Fibroblast of skin of left quadriceps (primary cell): ENCODE data around the gene MEAF6.
"Not testable (repeated sequence)": the region's sequence is repeated elsewhere in the genome, so short reads cannot be mapped to it uniquely, and the experiment has no call there.

Source experiments
- DNase-seq, 2 experiments: peaks; one replicate each; pipeline ENCODE4 v3.0.0-alpha.2; 2013; ENCODE audit warnings: low read depth in 2 of 2

Gene MEAF6

GRCh38 chr1:37514350-37515184 lies at the start of gene MEAF6:
MEAF6 (minus strand) TSS chr1:37514766; CDS start chr1:37514746, 20 bp downstream.
- DNase-seq = peak; percentile 48 to 60

DNA sequence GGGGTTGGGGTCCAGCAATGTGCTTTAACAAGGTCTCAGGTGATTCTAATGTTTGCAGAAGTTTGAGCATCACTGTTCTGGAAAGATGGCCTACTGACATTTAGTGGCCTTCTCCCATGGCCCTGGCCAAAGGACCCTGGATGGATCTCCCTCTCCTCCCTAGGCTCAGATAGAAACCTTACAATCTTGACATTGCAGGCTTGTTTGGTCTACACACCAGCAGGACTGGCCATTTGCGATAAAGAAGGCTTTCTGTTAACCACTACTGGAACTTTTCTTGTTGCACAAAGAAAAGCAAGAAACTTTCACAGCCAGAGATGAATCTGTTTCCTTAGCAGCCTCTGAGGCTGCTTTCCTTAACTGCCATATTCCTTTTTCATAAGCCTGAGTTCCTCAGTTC lies 48.4 kb upstream of the MEAF6 start:
- DNase-seq = no peak

- peak in 1 of 2 experiments; percentile 9 for DNase-seq
These were observed 46.9 kb upstream of the MEAF6 start for GRCh38 chr1:37561133-37562132.

DNA sequence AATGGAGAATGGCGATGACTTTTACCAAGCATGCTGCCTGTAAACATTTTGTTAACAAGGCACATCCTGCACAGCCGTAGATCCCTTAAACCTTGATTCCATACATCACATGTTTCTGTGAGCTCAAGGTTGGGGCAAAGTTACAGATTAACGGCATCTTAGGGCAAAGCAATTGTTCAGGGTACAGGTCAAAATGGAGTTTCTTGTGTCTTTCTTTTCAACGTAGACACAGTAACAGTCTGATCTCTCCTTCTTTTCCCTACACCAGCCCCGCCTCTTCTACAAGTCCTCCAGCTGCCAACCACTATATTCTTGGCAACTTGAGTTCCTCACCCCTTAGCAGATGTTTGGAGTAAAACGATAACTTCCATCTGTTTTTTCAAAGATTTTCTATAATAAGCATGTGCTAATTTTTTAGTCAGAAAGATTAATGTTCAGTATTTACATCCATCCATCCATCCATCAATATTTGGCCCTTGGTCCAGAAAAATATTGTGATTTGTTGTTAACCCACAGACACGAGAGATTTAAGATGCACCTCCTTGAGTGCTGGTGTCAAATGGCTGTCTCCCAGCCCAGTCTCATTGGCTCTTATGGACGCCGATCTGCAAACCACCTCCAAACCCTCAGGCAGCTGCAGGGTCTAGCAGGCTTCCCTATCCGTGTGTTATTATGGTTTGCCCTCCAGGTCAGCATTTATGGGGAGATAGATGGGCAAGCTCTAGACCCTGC lies 46.0 kb upstream of the MEAF6 start:
- DNase-seq = no peak

- DNase-seq = not testable (repeated sequence)
These were observed 45.4 kb upstream of the MEAF6 start for GRCh38 chr1:37559957-37560379.

- no peak for DNase-seq
These were observed 44.5 kb upstream of the MEAF6 start for GRCh38 chr1:37559080-37559479.

- DNase-seq = no peak
These were observed 43.8 kb upstream of the MEAF6 start for GRCh38 chr1:37558411-37558810.

DNA sequence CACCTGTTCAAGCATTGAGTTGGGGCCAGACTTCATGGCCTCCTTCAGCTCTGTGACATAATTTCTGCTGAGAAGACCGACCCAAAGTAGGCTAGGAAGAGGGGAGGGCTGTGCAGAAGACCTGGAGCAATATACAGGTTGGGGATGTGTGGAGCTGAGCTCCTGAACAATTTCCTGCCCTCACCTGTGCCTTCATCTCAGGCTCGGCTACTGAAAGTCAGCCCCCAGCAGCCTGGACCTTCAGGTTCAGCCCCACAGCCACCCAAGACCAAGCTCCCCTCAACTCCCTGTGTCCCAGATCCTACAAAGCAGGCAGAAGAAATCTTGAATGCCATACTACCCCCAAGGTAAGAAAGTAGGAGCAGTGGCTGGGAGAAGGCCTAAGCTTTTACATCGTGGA lies 42.8 kb upstream of the MEAF6 start:
- no peak for DNase-seq

DNA sequence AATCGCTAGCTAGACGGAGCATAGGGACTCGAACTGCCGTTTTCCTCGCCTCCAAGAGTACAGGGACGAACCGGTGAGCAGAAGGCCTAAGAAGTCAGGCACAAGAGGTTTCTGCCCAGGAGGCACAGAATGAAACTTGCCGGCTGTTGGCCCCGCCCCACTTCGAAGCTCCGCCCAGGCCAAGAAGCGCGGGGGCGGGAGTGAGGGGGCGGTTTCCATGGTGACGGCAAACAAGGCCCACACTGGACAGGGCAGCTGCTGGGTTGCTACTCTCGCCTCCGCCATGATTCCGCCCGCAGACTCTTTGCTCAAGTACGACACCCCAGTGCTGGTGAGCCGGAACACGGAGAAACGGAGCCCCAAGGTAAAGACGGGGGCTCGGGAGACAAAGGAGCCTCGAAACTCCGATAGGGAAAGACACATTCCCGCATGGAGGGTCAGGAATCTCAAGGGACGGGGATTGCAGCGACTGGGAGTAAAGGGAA lies 42.2 kb upstream of the MEAF6 start, which contains the start of gene DNALI1:
Gene DNALI1, plus strand, starts transcription at position 229 of the 485 bp plus-strand sequence. Its CDS starts 55 bp downstream, at position 284.
- peak; percentile 56 to 65 for DNase-seq

DNA sequence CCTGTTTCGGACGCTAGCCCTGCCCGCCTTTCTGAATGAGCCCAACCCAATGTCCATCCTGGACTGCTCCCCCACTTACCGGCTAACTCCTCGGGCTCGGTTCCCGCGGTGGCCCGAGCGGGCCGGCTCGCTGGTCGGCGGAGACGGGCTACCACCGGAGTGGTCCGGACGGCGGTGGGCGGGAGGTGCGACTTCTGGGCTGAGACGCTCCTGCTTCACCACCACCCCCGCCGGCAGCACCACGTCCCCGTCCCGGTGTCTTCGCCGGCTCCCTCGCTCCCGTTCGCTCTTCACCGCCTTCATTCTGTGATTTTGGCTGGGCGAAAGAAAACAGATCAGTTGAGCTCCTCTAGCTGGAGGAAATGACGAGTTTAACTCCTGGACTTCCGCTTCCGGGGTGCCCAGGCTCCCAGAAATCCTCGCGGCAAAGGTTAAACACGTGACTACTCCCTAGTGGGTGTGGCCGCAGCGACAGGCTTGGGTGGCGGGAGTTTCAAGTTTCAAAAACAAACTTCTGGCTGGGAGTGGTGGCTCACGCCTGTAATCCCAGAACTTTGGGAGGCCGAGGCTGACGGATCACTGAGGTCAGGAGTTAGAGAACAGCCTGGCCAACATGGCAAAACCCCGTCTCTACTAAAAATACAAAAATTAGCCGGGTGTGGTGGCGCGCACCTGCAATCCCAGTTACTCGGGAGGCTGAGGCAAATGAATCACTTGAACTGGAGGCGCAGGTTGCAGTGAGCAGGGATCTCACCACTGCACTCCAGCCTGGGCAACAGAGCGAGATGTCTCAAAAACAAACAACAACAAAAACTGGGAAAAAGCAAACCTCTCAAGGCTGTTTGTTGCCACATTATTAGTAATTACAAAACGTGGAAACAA lies 39.6 kb upstream of the MEAF6 start, which contains the start of gene SNIP1:
Gene SNIP1, minus strand, starts transcription at position 367 of the 882 bp plus-strand sequence. Its CDS starts 64 bp downstream, at position 303.
- peak; percentile 81 to 85 for DNase-seq

DNA sequence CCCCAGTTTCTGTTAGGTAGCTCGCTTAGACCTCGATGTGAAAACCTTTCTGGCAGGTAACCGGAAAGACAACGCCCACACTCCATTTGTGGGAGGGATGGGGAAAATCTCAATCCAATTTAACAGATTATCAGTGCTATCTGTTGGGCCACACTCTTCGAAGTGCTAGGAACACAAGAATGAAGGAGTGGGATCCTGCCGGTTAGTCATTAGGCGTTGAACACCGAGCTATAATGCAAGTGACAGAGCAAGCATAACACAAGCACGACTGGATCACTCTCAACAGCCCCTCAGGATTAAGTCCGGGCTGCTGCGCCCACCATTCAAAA lies 39.0 kb upstream of the MEAF6 start:
- DNase-seq = no peak

DNA sequence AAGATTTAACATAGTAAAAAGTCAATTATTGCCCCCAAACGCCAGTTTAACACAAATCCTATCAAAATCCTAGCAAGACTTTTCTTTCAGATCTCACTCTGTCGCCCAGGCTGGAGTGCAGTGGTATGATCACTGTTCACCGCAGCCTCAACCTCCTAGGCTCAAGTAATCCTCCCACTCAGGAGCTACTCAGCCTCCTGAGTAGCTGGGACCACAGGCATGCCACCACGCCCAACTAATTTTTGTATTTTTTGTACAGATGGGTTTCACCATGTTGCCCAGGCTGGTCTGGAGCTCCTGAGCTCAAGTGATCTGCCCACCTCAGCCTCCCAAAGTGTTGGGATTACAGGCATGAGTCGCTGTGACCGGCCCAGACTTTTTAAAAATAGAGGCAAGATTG lies 34.8 kb upstream of the MEAF6 start:
- DNase-seq = no peak

GRCh38 chr1:37545019-37545418 lies 30.5 kb upstream of the MEAF6 start:
- DNase-seq = no peak

- DNase-seq = no peak
These were observed 30.0 kb upstream of the MEAF6 start for GRCh38 chr1:37544530-37544929.

DNA sequence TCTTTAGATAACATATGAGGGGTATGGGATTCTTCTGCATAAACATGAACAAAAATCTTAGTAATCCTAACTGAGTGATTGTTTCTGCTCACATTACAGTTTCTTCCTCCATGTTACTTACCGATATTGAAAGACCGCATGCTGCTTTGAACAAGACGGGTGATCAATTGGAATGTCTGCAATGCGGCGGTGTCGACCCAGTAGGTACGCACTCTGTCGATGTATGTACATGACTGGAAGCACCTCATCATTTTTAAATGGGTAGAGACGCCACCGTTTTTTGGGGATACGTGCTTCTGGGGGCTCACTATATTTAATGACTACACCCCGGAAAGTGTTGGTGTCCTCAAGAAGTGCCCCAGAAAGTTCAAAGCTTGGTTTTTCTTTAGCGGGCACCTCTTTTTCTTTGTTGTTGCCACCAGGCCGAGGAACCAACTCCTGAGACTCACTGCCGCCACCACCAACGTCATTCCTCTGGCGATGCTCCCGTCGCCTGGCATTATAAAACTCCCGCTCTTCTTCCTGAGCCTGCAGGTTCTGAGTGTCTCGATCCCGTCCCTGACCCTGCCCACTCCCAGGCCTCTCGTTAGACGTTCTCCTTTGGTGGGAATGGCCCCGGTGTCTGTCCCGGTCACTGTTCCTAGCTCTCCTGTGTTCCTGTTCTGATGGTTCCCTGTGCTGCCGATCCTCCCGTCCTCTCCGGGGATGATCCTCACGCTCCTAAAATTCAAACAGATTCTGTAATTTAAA lies 25.6 kb upstream of the MEAF6 start:
- no peak for DNase-seq

GRCh38 chr1:37539154-37539553 lies 24.6 kb upstream of the MEAF6 start:
- not testable (repeated sequence) for DNase-seq

DNA sequence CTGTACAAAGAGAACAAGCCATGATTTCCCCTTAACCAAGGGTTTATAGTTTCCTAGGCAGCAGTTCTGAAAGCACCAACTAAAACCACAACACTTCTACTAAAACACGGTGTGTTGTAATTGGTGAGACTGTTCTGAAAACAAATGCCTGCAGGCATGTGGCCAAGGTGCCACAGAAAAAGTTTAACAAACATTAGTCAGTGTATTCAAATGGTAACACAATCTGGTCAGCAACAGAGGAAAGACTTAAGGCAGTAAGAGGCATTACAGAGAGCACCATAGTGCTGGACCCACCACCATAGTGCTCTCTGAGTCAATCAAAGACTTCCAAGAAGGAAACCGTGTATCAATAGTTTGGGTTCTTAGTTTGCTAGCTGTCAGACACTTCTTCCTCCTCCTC lies 22.8 kb upstream of the MEAF6 start:
- no peak for DNase-seq

DNA sequence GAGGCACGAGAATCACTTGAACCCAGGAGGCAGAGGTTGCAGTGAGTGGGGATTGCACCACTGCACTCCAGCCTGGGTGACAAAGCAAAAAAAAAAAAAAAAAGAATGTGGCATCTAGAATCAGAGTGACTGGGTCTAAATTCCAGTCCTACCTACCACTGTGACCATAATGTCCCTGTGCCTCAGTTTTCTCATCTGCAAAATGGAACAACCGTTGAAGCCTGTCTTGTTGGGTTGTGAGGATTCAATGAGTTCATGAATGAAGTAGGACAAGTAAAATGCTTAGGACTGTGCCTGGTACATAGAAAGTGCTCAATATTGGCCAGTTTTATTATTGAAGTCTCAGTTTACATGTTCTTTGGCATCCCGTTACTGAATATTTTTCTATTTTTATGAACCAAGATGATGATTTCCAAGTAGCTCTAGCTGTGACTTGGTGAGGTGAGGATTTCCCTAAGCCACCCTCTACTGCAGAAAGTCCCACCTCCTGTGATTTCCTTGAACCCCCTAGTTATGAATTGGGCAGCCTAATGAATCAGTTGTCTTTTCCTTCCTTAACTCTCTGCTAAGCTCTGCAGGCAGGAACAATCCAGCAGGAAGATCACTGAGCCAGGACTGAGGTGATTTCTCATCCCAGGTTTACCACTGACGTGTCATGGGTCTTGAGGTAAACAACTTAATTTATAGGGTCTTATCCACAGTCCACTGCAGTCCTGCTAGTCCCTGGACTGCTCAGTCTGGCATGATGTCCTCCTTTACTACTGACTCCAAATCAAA lies 18.9 kb upstream of the MEAF6 start:
- no peak for DNase-seq
